GM21723 (cell line): ENCODE measurements around the gene ABCC6.
"Not testable (repeated sequence)": the region's sequence is repeated elsewhere in the genome, so short reads cannot be mapped to it uniquely, and the experiment has no call there.

Experiments
- ATAC-seq: cut with Tn5 transposase; IDR thresholded peaks from one replicate; pipeline ENCODE4 v1.9.1; 2021; ENCODE audit warnings: mild to moderate bottlenecking, moderate library complexity; ENCODE audit not compliant: unreplicated experiment

Gene ABCC6

DNA sequence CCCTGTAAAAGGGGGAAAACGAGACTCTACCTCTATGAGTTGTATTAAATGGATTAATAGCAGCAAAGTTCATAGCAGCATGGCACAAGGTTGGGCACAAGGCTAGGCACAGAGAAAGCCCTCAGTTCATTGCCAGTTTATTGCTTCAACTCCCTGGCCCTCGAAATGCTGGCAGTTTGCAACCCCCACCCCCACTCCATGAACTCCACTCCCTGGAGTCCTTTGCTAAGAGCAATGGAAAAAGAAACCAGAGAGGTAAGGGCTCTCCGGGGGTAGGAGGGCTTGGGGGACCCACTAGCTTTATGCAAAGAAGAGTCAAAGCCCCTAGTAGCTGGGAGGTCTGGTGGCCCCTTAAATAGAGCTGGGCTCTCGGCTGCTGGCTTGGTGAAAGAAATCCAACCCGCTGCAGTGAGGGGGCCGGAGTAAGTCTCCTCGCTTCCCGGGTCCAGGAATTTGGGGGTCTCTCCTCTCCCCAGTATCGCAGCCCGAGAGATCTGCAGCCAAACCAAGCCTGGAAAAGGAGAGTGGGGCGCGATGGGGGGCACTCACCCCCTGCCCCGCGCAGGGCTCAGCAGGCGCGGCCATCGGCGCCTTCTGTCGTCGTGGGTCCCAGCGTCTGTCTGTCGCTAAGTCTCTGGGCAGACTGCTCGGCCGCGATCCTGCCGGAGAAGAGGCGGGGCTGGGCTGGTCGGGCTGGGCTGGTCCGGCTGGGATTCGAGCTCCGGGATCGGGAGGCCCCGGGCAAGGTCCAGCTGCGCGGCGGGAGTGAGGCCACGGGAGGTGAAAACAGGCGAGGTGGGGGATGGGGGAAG, at the start of gene ABCC6:
TSS of gene ABCC6 (minus strand) at position 645 of the 812 bp plus-strand sequence. CDS start at position 585, 60 bp downstream.
- ATAC-seq = not testable (repeated sequence)

DNA sequence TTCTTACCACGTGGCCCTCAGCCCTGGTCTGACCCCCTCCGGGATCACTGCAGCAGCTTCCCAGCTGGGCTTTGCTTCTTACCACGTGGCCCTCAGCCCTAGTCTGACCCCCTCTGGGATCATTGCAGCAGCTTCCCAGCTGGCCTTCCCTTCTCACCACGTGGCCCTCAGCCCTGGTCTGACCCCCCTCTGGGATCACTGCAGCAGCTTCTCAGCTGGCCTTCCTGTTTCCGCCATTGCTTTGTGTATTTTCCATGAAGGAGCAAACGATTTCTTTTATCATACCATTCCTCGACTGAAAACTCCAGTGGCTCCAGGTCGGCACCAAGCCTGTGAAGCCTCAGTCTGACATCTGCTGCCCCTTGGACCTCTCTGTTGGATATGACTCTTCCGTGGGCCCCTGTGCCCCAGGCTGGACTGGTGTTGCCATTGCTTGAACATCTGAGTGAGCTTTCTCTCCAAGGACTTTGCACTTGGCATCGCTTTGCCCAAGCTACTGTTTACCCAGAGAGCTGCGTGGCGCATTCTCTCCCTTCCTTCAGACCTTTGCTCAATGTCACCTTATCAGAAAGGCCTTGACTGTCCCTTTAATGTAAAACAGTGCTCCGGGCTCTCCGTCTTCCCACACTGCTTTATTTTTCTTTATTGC, 49.4 kb upstream of the ABCC6 start:
- not testable (repeated sequence) for ATAC-seq

DNA sequence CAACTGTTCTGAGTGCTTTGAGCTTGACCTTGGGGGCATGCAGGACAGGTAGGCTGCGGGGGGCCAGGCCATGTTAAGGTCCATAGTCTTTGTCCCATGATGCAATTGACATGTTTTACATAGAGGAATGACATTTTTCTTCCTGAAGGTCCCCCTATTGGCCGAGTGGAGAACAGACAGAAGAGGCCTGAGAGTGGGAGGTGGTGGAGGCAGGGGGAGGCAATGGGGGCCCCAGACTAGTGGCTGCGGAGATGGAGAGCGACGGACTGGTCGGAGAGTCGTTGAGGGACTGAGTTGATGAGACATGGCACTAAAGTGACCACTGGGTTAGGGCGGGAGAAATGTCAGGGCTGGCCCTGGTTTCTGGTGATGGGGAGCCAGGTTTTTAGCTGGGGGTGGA, 48.4 kb upstream of the ABCC6 start:
- ATAC-seq = not testable (repeated sequence)

DNA sequence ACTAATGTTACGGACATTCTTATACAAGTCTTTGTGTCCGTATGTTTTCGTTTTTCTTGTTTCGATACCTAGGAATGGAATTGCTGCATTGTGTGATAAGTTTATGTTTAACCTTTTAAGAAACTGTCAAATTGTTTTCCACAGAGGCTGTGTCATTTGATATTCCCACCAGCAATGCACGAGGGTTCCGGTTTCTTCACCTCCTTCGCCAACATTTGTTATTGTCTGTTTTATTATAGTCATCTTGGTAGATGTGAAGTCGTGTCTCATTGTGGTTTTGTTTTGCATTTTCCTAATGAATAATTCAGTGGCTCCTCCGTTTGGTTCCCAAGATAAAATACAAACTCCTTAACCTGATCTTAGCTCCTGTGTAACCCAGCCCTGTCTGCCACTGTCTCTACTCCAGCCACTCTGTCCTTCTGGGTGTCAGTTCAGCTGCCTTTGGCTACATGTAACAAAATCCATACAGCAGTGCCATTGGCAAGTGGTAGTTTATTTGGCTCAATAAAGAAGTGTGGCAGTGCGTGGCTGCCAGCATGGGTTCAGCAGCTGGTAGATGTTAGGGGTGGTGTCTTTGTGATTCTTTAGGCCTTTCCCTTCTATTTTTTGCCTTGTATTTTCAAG, 45.0 kb upstream of the ABCC6 start:
- ATAC-seq = not testable (repeated sequence)

DNA sequence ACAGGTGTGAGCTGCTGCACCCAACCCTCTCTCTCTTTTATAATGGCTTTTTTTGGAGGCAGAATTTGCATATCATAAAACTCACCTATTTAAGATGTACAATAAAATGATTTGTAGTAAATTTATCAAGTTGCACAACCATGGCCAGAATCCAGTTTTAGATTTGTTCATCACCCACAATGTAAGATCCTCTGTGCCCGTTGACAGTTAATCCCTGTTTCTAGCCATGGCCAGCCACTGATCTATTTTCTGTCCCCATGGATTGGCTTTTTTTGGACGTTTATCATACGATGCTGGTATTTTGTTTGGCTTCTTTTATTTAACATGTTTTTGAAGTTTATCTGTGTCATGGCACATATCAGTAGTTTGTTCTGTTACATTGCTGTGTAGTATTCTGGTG, 44.4 kb upstream of the ABCC6 start:
- ATAC-seq = not testable (repeated sequence)

DNA sequence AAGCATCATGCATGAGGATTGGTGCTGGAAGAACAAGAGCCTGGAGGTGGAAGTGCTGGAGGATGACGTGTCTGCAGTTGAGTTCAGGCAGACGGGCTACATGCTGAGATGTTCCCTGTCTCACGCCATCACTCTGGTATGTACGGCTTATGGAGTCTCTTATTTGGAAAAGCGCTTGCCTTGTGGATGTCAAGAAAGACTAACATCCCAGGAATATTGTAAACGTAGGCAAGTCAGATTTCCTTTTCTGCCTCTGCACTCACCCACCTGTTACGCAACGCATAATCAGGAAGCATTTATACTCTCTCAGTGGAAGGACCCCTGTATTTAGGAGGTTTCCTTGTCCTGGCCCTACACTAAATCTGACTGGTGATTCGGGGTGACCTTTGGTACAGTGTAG, 41.8 kb upstream of the ABCC6 start:
- ATAC-seq = not testable (repeated sequence)

DNA sequence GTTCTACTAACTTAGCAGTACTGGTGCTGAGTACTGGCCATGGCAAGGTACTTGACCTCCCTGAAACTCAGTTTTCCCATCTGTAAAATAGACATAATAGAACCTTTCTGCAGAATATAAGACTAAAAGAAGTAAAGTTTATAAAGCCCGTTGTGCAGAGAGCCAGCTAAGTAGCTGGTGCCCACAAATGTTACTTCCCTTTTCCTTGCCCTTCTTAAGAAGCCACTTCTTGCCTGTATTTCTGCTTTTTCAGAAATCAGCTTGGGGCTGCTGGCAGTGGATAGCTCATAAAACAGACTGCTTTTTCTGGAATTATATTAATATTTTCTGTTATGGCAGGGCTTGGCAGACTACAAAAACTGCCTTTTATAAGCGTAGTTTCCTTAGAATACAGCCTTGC, 40.7 kb upstream of the ABCC6 start:
- ATAC-seq = not testable (repeated sequence)

DNA sequence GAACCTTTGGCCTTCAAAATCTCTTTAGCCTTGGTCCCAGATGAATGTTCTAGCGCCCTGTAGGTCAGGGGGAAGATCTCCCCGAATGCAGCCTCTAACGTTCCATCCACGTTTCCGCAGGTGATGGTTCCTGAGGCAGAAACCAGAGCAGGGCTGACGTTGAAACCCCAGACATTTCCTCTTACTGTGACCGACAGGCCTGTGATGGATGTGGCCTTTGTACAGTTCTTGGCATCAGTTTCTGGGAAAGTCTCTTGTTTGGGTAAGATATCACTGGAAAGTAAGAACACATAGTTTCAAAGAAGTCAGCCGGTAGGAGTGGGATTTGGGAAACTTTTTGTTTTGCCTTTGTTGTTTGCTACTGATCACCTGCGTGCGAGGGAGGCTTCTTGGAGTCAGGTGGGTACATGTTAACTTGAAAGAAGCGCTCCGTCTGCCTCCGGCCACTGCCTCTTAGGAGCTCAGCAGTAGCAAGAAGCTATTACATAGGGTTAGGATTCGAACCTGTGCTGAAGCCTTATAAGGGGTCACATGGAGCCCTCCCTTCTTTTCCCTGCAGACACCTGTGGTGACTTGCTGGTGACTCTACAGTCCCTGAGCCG, 39.8 kb upstream of the ABCC6 start:
- ATAC-seq = not testable (repeated sequence)

DNA sequence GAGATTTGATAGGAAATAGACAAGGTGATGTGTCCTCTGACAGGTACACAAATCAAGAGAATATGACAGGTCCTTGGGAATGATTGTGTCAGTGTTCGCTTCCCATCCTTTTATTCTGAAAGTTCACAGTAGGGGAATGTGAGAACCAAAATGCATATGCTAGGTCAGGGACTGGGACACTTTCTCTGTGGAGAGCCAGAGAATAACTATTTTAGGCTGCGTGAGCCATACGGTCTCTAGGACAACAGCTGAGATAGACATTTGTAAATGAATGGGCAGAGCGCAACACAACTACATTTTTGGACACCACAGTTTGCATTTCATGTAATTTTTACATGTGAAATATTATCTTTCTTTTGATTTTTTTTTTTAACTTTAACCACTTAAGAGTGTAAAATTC, 36.7 kb upstream of the ABCC6 start:
- not testable (repeated sequence) for ATAC-seq

DNA sequence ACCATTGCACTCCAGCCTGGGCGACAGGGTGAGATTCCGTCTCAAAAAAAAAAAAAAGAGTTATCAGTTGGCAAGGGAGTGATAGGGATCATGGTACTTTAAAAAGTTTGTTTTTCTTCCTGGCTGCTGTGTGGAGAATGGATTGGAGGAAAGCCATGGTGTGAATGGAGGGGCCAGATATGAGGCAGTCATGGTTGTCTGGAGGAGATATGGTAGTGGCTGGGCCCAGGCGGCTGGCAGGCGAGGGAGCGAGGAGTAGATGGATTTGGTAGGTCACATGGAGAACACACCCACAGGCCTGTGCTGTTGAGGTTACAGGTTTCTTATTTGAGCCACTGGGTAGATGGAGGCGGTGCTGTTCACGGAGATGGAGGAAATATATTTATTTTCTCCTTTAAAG, 35.5 kb upstream of the ABCC6 start:
- not testable (repeated sequence) for ATAC-seq

DNA sequence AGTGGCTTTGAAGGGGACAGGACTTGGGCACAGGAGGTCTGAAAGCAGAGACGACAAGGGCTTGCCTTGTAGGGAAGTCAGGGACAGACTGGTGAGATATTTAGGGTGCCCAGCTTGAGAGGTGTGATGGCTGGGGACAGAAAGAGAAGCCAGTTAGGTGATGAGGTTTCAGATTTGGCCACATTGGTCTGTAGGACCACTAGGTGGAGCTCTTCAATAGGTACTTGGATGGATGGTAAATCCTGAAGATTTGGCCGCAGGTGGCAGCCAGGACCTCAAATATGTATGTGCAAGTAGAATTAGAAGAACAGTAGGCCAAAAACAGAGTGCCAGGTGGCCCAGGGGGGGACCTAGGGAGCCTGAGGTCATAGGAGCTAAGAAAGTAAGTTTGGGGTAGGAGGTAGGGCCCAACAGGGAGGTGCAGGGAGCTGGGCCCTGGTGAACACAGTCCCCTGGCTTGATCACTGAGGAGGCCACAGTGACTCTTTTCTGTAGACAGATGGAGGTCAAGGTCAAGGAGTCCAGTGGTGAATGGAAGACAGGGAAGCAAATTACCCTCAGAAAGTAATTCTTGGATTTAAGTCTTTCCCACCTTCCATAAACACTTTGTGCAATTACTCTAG, 34.1 kb upstream of the ABCC6 start:
- ATAC-seq = not testable (repeated sequence)

DNA sequence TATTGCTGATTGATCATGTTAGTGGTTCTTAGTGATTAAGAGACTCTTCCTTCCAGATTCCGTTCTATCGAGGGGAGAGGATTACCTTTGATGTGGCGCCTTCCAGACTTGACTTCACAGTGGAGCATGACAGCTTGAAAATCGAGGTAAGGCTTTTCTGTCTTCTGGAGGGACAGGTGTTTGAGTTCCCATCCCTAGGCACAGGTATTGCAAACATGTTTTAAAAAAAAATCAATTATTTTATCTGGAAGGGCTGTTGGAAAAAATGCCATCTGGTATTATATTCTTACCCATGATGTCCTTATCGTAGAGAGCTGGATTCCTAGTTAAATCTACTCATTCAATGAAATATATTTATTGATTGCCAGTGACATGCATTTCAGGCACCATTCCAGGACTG, 29.1 kb upstream of the ABCC6 start:
- not testable (repeated sequence) for ATAC-seq

DNA sequence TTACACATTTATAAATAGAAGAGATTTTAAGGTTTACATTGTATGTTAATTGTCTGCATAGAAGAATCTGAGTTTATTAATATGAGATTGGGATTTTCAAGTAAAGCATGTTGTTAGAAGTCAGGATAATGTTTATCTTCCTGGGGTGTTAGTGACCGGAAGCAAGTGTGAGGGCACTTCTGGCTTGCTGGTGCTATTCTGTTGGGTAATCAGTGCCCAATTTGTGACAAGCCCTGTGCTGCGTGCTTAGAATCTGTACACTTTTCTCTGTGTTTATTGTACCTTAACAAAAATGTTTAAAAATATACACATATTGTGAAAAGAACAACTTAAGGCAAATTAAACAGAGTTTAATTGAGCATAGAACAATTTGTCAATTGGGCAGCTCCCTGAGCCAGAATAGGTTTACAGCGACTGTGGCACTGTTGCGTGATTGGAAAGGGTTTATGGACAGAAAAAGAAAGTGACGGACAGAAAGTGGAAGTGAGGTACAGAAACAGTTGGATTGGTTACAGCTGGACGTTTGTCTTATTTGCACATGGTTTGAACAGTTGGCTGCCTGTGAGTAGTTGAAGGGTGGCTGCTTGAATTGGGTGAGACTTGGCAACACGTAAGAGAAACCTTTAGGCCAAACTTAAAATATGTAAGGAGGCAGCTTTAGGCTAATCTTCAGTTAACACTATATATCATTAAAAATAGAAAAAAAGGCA, 26.5 kb upstream of the ABCC6 start:
- ATAC-seq = not testable (repeated sequence)

DNA sequence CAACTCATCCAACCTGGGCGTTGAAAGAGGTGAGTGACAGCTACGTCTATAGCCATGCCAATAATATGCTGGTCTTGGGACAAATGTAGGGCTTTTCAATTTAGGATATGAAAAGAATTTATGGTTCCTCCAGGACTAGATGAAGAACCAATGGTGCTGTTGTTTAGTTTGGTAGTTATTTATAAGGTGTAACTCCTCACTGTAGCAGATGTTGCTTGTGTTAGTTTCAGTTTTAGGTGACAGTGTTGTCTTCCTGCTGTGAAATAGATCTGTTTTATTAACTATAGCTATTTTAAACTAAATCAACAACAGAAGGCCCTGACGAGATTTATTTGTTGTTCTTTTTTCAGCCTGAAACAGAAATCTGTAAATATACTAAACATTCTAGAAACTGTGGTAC, 24.1 kb upstream of the ABCC6 start:
- not testable (repeated sequence) for ATAC-seq

DNA sequence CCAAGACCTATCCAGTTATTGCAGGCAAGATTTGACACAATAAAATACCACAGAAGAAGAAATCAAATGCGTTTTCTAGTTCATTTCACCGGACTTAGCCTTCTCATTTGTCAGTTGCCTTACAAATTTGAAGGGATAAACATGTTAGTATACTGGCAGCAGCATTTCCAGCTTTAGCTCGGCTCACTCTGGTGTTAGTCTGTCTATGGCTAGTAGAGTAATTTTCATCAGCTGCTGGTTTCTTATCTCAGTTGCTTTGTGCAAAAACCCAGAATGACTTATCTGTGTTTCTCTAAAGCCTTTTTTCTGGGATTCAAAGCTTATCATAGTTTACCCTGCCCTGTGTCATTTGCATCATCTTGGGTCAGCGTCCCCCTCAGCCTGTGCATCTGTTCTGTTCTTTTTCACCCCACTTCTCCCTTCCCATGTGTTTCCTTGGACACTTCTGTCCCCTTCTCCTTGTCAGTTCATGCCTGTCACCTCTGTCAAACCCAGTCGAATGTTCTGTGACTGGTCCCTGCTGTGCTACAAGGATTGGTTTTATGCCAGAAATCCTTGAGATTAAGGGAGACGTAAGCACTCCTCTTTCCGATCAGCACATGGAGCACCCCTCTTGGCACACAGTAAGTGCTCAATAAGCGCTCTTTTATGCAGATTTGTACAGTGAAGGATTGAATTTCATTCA, 23.4 kb upstream of the ABCC6 start:
- ATAC-seq = not testable (repeated sequence)

DNA sequence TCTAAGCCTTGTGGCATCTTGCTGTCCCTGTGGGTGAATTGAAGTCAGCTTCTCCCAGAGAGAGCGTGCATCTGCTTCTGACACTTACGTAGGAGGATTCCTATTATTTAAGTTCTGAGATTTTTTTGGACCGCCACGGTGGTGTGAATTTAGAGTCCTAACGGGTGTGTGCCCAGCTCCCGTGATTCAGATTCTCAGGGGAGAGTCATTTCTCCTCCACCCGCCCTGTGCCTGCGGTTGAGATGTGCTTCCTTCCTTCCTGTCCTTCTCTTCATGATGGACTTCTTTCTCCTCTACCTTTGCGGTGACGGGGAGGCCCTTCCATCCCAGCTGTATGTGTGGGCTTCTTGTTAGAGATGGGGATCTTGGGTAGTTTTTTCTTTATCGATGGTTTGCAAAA, 20.6 kb upstream of the ABCC6 start:
- not testable (repeated sequence) for ATAC-seq

DNA sequence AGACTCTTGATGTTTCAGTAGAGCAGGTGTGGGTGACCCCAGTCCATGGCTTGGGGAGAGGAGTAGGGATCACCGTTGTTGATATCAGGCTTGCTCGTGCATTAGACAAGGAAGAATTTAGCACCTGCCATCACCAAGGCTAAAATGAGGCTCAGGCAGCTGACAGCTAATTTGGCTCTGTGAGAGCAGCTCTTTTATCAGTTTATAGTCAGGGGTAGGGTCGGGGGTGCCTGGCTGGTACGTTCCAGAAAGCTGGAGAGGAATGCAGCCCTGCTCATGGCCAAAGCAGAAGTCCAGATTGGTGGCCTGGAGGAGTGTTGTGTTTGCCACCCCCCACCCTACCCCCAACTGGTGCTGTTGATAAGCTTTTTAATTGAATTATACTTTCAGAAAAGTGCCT, 17.4 kb upstream of the ABCC6 start:
- not testable (repeated sequence) for ATAC-seq

DNA sequence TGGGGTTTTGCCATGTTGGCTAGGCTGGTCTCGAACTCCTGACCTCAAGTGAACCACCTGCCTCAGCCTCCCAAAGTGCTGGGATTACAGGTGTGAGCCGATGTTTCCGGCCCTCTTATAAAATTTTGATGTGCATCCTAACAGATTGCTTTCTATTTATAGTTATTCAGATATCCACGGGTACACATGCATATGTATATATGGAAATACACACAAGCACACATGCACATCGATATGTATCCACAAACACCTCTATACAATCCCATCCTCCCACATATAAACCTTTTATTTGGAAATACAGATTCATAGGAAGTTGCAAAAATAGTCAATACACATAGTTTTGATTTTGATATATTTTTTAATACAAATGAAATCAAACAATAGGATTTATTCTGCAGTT, 14.4 kb upstream of the ABCC6 start:
- not testable (repeated sequence) for ATAC-seq

DNA sequence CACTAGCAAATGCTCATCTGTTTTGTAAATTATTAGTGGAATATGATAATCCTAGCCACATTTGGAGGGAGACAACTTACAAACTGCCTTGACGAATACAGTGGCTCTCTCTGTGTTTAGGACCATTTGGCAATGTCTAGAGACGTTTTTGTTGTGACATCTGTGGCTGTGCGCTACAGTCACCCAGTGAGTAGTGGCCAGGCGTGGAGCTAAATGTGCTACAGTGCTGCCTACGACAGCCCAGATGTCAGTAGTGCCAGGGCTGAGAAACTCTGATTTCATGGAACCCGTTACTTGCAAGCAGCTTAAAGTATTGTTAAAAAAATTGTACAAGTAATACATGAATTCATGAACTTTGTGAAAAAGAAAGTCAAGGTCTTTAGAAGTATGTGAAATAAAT, 13.8 kb upstream of the ABCC6 start:
- ATAC-seq = not testable (repeated sequence)

DNA sequence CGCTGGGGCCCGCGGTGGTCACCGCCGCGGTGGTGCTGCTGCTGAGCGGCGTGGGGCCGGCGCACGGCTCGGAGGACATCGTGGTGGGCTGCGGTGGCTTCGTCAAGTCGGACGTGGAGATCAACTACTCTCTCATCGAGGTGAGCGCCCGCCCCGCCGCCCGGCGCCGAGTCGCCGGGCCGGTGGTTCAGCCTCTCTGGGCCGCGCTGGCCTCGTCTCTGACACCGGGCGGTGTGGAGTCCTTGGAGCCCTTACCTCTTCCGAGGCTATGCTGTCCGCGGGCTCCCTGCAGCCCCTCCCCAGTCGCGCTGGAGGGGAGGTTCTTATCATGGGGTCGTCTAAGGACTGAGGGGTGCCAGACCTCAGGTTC, 9.4 kb upstream of the ABCC6 start:
- peak; percentile 44 for ATAC-seq
